K562 (cell line): ENCODE measurements around the gene CNGA4. TPM values are rescaled to one million over a fixed set of nuclear protein-coding genes. Genes with fewer than 3 reads are reported as not detected.

ENCODE experiments used
- BRD9 ChIP-seq: fragments of 450-650 bp; IDR thresholded peaks from 2 replicates; pipeline ENCODE4 v1.6.1; 2018; ENCODE audit warnings: low read depth; ENCODE audit not compliant: partially characterized antibody
- CBFA2T3 ChIP-seq: fragments of 450-650 bp; IDR thresholded peaks from 2 replicates; pipeline ENCODE4 v1.6.1; 2017
- DNMT1 ChIP-seq: fragments of 450-650 bp; IDR thresholded peaks from 2 replicates; pipeline ENCODE4 v1.6.1; 2016; ENCODE audit warnings: antibody characterized with exemption, mild to moderate bottlenecking
- EP300 ChIP-seq: IDR thresholded peaks from 2 replicates; pipeline ENCODE4 v1.6.1; 2012; ENCODE audit warnings: low read length, improper control_type of control experiment
- ETV1 ChIP-seq: fragments of 450-650 bp; conservative IDR thresholded peaks from 2 replicates; pipeline ENCODE4 v1.6.1; 2016; ENCODE audit warnings: missing genetic modification characterization, control low read depth, low read depth, missing compliant biosample characterization
- ETV6 ChIP-seq, 3 experiments: fragments of 150-350 bp in 1 of 3; sonication (generic) in 1 of 3; formaldehyde crosslinking in 1 of 3; IDR thresholded peaks; 2 replicates each; pipeline versions ENCODE4 v1.6.1 to v1.8.0; 2014 to 2022; ENCODE audit warnings: borderline replicate concordance in 2 of 3, low read depth in 2 of 3, antibody characterized with exemption in 1 of 3, low read length in 1 of 3, mild to moderate bottlenecking in 1 of 3, missing genetic modification reagents in 1 of 3
- GTF2E2 ChIP-seq: fragments of 200-800 bp; sonication (Bioruptor generic); IDR thresholded peaks from 2 replicates; pipeline ENCODE4 v1.6.1; 2016; ENCODE audit warnings: missing genetic modification characterization, missing compliant biosample characterization
- HIVEP1 ChIP-seq: fragments of 250-450 bp; sonication (Bioruptor Pico); IDR thresholded peaks from 2 replicates; pipeline ENCODE4 v1.4.0; 2020; ENCODE audit warnings: mild to moderate bottlenecking
- KHSRP ChIP-seq: fragments of 450-650 bp; IDR thresholded peaks from 2 replicates; pipeline ENCODE4 v1.6.1; 2017
- NCOR1 ChIP-seq: fragments of 450-650 bp; IDR thresholded peaks from 2 replicates; pipeline ENCODE4 v1.6.1; 2016; ENCODE audit warnings: mild to moderate bottlenecking, moderate library complexity
- NFATC3 ChIP-seq: fragments of 450-650 bp; IDR thresholded peaks from 2 replicates; pipeline ENCODE4 v1.6.1; 2017; ENCODE audit warnings: mild to moderate bottlenecking
- NFXL1 ChIP-seq: fragments of 450-650 bp; formaldehyde crosslinking; IDR thresholded peaks from 2 replicates; pipeline ENCODE4 v1.4.0; 2021; ENCODE audit warnings: mild to moderate bottlenecking
- NR1H2 ChIP-seq: sonication (generic); formaldehyde crosslinking; IDR thresholded peaks from 2 replicates; pipeline ENCODE4 v1.4.0; 2020; ENCODE audit warnings: mild to moderate bottlenecking, missing genetic modification reagents
- PHB2 ChIP-seq: fragments of 450-650 bp; IDR thresholded peaks from 2 replicates; pipeline ENCODE4 v1.6.1; 2017; ENCODE audit warnings: low read depth
- POLR3A ChIP-seq: IDR thresholded peaks from 2 replicates; pipeline ENCODE4 v1.6.1; 2011; ENCODE audit warnings: borderline replicate concordance, mild to moderate bottlenecking, moderate library complexity; ENCODE audit not compliant: insufficient read length, insufficient read depth; ENCODE audit errors: extremely low read depth
- PREB ChIP-seq: sonication (generic); formaldehyde crosslinking; IDR thresholded peaks from 2 replicates; pipeline ENCODE4 v1.8.1; 2023; ENCODE audit warnings: mild to moderate bottlenecking, missing genetic modification reagents
- SMARCA4 ChIP-seq: fragments of 450-650 bp; IDR thresholded peaks from 2 replicates; pipeline ENCODE4 v1.6.1; 2016
- SRSF7 ChIP-seq: fragments of 200-400 bp; formaldehyde crosslinking; optimal IDR thresholded peaks from 2 replicates; pipeline ENCODE3; 2017; ENCODE audit warnings: mild to moderate bottlenecking, low read depth, low read length
- TAF9B ChIP-seq: fragments of 450-650 bp; IDR thresholded peaks from 2 replicates; pipeline ENCODE4 v1.6.1; 2018; ENCODE audit warnings: mild to moderate bottlenecking; ENCODE audit not compliant: partially characterized antibody
- TCF3 ChIP-seq: sonication (generic); formaldehyde crosslinking; IDR thresholded peaks from 2 replicates; pipeline ENCODE4 v1.4.0; 2020; ENCODE audit warnings: mild to moderate bottlenecking, missing genetic modification reagents
- TCF7 ChIP-seq: sonication (generic); IDR thresholded peaks from 2 replicates; pipeline ENCODE4 v1.6.1; 2016; ENCODE audit warnings: antibody characterized with exemption, borderline replicate concordance
- ZBTB7A ChIP-seq: IDR thresholded peaks from 2 replicates; pipeline ENCODE4 v1.6.1; 2011; ENCODE audit warnings: low read depth, mild to moderate bottlenecking, low read length, moderate library complexity, borderline replicate concordance; ENCODE audit not compliant: control insufficient read depth
- ZNF584 ChIP-seq: fragments of 200-800 bp; sonication (Bioruptor generic); IDR thresholded peaks from 2 replicates; pipeline ENCODE4 v1.6.1; 2016; ENCODE audit warnings: low read depth, mild to moderate bottlenecking, missing genetic modification characterization, missing compliant biosample characterization
- polyA plus RNA-seq, 8 experiments: library from polyadenylated mRNA; depleted of rRNA in 4 of 8; stranded (reverse) in 5 of 8; unstranded in 3 of 8; fragments of >200 nt; fragmentation: Nextera tagmentation in 2 of 8; fragmentation: Illumina TruSeq in 1 of 8; extraction: Ambion mirVana in 2 of 8; extraction: Trizol in 1 of 8; gene quantifications; 2 replicates each; pipeline versions ENCODE4 v1.2.1 to v1.2.3, GENCODE V29; 2011 to 2014; ENCODE audit warnings: inconsistent platforms in 1 of 8, missing spikeins in 1 of 8
- total RNA-seq, 7 experiments: library from RNA; depleted of rRNA in 6 of 7; stranded (reverse); fragments of >200 nt in 6 of 7; fragmentation: Illumina TruSeq in 2 of 7; extraction: Trizol in 2 of 7; gene quantifications; 2 replicates each; pipeline versions ENCODE4 v1.2.1 to v1.2.3, GENCODE V29; 2011 to 2021; ENCODE audit warnings: low replicate concordance in 1 of 7
- TF ChIP-seq, protein P1 (sequence below): sonication (generic); formaldehyde crosslinking; IDR thresholded peaks from 2 replicates; pipeline ENCODE4 v1.8.0; 2022; ENCODE audit warnings: mild to moderate bottlenecking, missing genetic modification reagents, borderline replicate concordance
- TF ChIP-seq, protein P2 (sequence below), 2 experiments: fragments of 450-650 bp in 1 of 2; IDR thresholded peaks; 2 replicates each; pipeline ENCODE4 v1.6.1; 2011 to 2017; ENCODE audit warnings: low read depth in 2 of 2, antibody characterized with exemption in 1 of 2, borderline replicate concordance in 1 of 2, low read length in 1 of 2, mild to moderate bottlenecking in 1 of 2, mixed read lengths in 1 of 2; ENCODE audit not compliant: control insufficient read depth in 1 of 2

CNGA4 gene
- total and polyA plus RNA-seq, 9 of the 15 experiments (the other 6 are each of a cell fraction or from before 2014, with no cell fraction given), result 0.04 to 0.09 (median 0.06) TPM; not detected in 6

GRCh38 chr11:6225024-6225423 is 13.9 kb upstream of the CNGA4 start (continued):
- TF ChIP-seq NCOR1 (peak; percentile 45; the same call in 1 of the 2 replicates), SMARCA4 (peak; percentile 82), TAF9B (no peak), BRD9 (no peak), ZBTB7A (no peak), PREB (CRISPR knock-in tag) (no peak), NFATC3 (no peak), ETV1 (tag) (peak; percentile 26; the same call in 1 of the 2 replicates), TCF7 (no peak), HIVEP1 (CRISPR knock-in tag) (no peak), SRSF7 (no peak), DNMT1 (no peak), TCF3 (peak; percentile 63), ZNF584 (CRISPR knock-in tag) (no peak), NFXL1 (no peak), ETV6 (IDR thresholded peaks at IDR 0.05; ENCODE audit: borderline replicate concordance in 1 of 2, low read depth in 2 of 2, low read length in 1 of 2) (no peak), ETV6 (CRISPR knock-in tag; IDR thresholded peaks at IDR 0.05; ENCODE audit: borderline replicate concordance) (no peak), NR1H2 (CRISPR knock-in tag) (no peak), KHSRP (no peak), PHB2 (no peak), CBFA2T3 (peak; percentile 77), EP300 (no peak), GTF2E2 (tag) (no peak), POLR3A (no peak)
- TF ChIP-seq, protein P1, sequence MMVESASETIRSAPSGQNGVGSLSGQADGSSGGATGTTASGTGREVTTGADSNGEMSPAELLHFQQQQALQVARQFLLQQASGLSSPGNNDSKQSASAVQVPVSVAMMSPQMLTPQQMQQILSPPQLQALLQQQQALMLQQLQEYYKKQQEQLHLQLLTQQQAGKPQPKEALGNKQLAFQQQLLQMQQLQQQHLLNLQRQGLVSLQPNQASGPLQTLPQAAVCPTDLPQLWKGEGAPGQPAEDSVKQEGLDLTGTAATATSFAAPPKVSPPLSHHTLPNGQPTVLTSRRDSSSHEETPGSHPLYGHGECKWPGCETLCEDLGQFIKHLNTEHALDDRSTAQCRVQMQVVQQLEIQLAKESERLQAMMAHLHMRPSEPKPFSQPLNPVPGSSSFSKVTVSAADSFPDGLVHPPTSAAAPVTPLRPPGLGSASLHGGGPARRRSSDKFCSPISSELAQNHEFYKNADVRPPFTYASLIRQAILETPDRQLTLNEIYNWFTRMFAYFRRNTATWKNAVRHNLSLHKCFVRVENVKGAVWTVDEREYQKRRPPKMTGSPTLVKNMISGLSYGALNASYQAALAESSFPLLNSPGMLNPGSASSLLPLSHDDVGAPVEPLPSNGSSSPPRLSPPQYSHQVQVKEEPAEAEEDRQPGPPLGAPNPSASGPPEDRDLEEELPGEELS (CRISPR knock-in tag), result no peak
- TF ChIP-seq, protein P2, sequence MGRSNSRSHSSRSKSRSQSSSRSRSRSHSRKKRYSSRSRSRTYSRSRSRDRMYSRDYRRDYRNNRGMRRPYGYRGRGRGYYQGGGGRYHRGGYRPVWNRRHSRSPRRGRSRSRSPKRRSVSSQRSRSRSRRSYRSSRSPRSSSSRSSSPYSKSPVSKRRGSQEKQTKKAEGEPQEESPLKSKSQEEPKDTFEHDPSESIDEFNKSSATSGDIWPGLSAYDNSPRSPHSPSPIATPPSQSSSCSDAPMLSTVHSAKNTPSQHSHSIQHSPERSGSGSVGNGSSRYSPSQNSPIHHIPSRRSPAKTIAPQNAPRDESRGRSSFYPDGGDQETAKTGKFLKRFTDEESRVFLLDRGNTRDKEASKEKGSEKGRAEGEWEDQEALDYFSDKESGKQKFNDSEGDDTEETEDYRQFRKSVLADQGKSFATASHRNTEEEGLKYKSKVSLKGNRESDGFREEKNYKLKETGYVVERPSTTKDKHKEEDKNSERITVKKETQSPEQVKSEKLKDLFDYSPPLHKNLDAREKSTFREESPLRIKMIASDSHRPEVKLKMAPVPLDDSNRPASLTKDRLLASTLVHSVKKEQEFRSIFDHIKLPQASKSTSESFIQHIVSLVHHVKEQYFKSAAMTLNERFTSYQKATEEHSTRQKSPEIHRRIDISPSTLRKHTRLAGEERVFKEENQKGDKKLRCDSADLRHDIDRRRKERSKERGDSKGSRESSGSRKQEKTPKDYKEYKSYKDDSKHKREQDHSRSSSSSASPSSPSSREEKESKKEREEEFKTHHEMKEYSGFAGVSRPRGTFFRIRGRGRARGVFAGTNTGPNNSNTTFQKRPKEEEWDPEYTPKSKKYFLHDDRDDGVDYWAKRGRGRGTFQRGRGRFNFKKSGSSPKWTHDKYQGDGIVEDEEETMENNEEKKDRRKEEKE (IDR thresholded peaks at IDR 0.05; ENCODE audit: borderline replicate concordance in 1 of 2, control insufficient read depth in 1 of 2, low read depth in 2 of 2, low read length in 1 of 2), result no peak
